H9 (cell line): ENCODE results near the gene IL21R. TPM values are rescaled to one million over a fixed set of nuclear protein-coding genes. Genes with fewer than 3 reads are reported as not detected.

Experiments
- DNase-seq: peaks from one replicate; pipeline ENCODE4 v3.0.0-alpha.2; 2017
- H2AFZ ChIP-seq: one replicate; pipeline ENCODE4 v1.6.1; 2013; ENCODE audit warnings: mild to moderate bottlenecking, low read length, control low read depth, moderate library complexity
- H2AK5ac ChIP-seq: 2 replicates; pipeline ENCODE4 v1.6.1; 2013; ENCODE audit warnings: low read length, control low read depth, mixed read lengths; ENCODE audit not compliant: insufficient read length
- H2BK120ac ChIP-seq: one replicate; pipeline ENCODE4 v1.6.1; 2013; ENCODE audit warnings: low read depth, mild to moderate bottlenecking, low read length, control low read depth, inconsistent platforms; ENCODE audit not compliant: poor library complexity, severe bottlenecking
- H2BK12ac ChIP-seq: 2 replicates; pipeline ENCODE4 v1.6.1; 2013; ENCODE audit warnings: low read length, control low read depth, mixed read lengths, low read depth; ENCODE audit not compliant: insufficient read length
- H2BK15ac ChIP-seq: 2 replicates; pipeline ENCODE4 v1.6.1; 2013; ENCODE audit warnings: low read depth, low read length, control low read depth
- H2BK20ac ChIP-seq: one replicate; pipeline ENCODE4 v1.6.1; 2013; ENCODE audit warnings: low read depth, mild to moderate bottlenecking, low read length, control low read depth, inconsistent platforms; ENCODE audit not compliant: poor library complexity, severe bottlenecking
- H2BK5ac ChIP-seq: 2 replicates; pipeline ENCODE4 v1.6.1; 2013; ENCODE audit warnings: low read length, control low read depth, mixed read lengths; ENCODE audit not compliant: insufficient read length
- H3K14ac ChIP-seq: 2 replicates; pipeline ENCODE4 v1.6.1; 2013; ENCODE audit warnings: low read length, control low read depth; ENCODE audit not compliant: insufficient read depth
- H3K18ac ChIP-seq: 2 replicates; pipeline ENCODE4 v1.6.1; 2013; ENCODE audit warnings: low read depth, mild to moderate bottlenecking, mixed read lengths, low read length, control low read depth; ENCODE audit not compliant: insufficient read length
- H3K23ac ChIP-seq: 2 replicates; pipeline ENCODE4 v1.6.1; 2013; ENCODE audit warnings: low read length, control low read depth, mixed read lengths, low read depth; ENCODE audit not compliant: insufficient read length
- H3K23me2 ChIP-seq: 2 replicates; pipeline ENCODE4 v1.6.1; 2013; ENCODE audit warnings: low read depth, mild to moderate bottlenecking, mixed read lengths, low read length, control low read depth; ENCODE audit not compliant: insufficient read length, poor library complexity, severe bottlenecking
- H3K27ac ChIP-seq: 2 replicates; pipeline ENCODE4 v1.5.1; 2013; ENCODE audit warnings: low read length, control low read depth, mixed read lengths, low read depth; ENCODE audit not compliant: insufficient read length
- H3K27me3 ChIP-seq: 2 replicates; pipeline ENCODE4 v1.6.1; 2013; ENCODE audit warnings: low read length, control low read depth, inconsistent platforms; ENCODE audit not compliant: insufficient read depth
- H3K4ac ChIP-seq: 2 replicates; pipeline ENCODE4 v1.6.1; 2013; ENCODE audit warnings: low read depth, mild to moderate bottlenecking, control low read depth, inconsistent platforms, low read length, moderate library complexity
- H3K4me1 ChIP-seq: 2 replicates; pipeline ENCODE4 v1.6.1; 2013; ENCODE audit warnings: low read length, control low read depth, inconsistent platforms; ENCODE audit not compliant: insufficient read depth
- H3K4me2 ChIP-seq: 2 replicates; pipeline ENCODE4 v1.6.1; 2013; ENCODE audit warnings: low read length, control low read depth, mixed read lengths; ENCODE audit not compliant: insufficient read length, insufficient read depth
- H3K56ac ChIP-seq: 2 replicates; pipeline ENCODE4 v1.6.1; 2013; ENCODE audit warnings: low read depth, mild to moderate bottlenecking, mixed read lengths, low read length, control low read depth; ENCODE audit not compliant: insufficient read length
- H3K79me1 ChIP-seq: 2 replicates; pipeline ENCODE4 v1.6.1; 2013; ENCODE audit warnings: low read depth, mild to moderate bottlenecking, moderate library complexity, low read length, control low read depth, inconsistent platforms; ENCODE audit not compliant: insufficient read depth, poor library complexity, severe bottlenecking
- H3K79me2 ChIP-seq: 2 replicates; pipeline ENCODE4 v1.6.1; 2013; ENCODE audit warnings: low read length, control low read depth, inconsistent platforms; ENCODE audit not compliant: insufficient read depth
- H3K9ac ChIP-seq: 2 replicates; pipeline ENCODE4 v1.6.1; 2013; ENCODE audit warnings: low read length, control low read depth, mixed read lengths; ENCODE audit not compliant: insufficient read length; ENCODE audit errors: extremely low read depth
- H3K9me3 ChIP-seq: one replicate; pipeline ENCODE4 v1.6.1; 2013; ENCODE audit warnings: low read depth, low read length, inconsistent platforms; ENCODE audit not compliant: control insufficient read depth
- H3T11ph ChIP-seq: one replicate; pipeline ENCODE4 v1.6.1; 2013; ENCODE audit warnings: mild to moderate bottlenecking, low read length, control low read depth, inconsistent platforms
- H4K20me1 ChIP-seq: one replicate; pipeline ENCODE4 v1.6.1; 2013; ENCODE audit not compliant: control insufficient read depth, insufficient read length, insufficient read depth
- H4K5ac ChIP-seq: 2 replicates; pipeline ENCODE4 v1.6.1; 2013; ENCODE audit warnings: low read depth, mild to moderate bottlenecking, mixed read lengths, low read length, control low read depth; ENCODE audit not compliant: insufficient read length
- H4K8ac ChIP-seq: replicated peaks from 2 replicates; pipeline ENCODE4 v1.6.1; 2013; ENCODE audit warnings: low read length, control low read depth, mixed read lengths, low read depth; ENCODE audit not compliant: insufficient read length
- H4K91ac ChIP-seq: 2 replicates; pipeline ENCODE4 v1.6.1; 2013; ENCODE audit warnings: low read depth, mild to moderate bottlenecking, moderate library complexity, mixed read lengths, low read length, control low read depth; ENCODE audit not compliant: insufficient read length
- H3K27ac Mint-ChIP-seq, 3 experiments: 2 replicates in 2 of 3; 3 replicates in 1 of 3; pipeline ENCODE4 v1.8.0; 2020 to 2021; ENCODE audit warnings: mixed read lengths in 3 of 3, mild to moderate bottlenecking in 1 of 3, moderate library complexity in 1 of 3
- H3K27me3 Mint-ChIP-seq: 2 replicates; pipeline ENCODE4 v1.8.0; 2021; ENCODE audit warnings: low read depth, mild to moderate bottlenecking, moderate library complexity, mixed read lengths
- H3K36me3 Mint-ChIP-seq, 3 experiments: 2 replicates in 2 of 3; 3 replicates in 1 of 3; pipeline ENCODE4 v1.8.0; 2020 to 2021; ENCODE audit warnings: low read depth in 3 of 3, mixed read lengths in 3 of 3; ENCODE audit not compliant: insufficient read depth in 1 of 3
- H3K4me1 Mint-ChIP-seq, 2 experiments: 2 replicates each; pipeline ENCODE4 v1.8.0; 2020; ENCODE audit warnings: mixed read lengths in 2 of 2
- H3K4me3 Mint-ChIP-seq, 2 experiments: 2 replicates in 1 of 2; 3 replicates in 1 of 2; pipeline ENCODE4 v1.8.0; 2020 to 2021; ENCODE audit warnings: mild to moderate bottlenecking in 2 of 2, mixed read lengths in 2 of 2, moderate library complexity in 1 of 2
- H3K9me3 Mint-ChIP-seq, 2 experiments: 2 replicates in 1 of 2; 3 replicates in 1 of 2; pipeline ENCODE4 v1.8.0; 2020; ENCODE audit warnings: mild to moderate bottlenecking in 2 of 2, mixed read lengths in 2 of 2, moderate library complexity in 1 of 2
- WGBS: extraction: QIAGEN DNeasy Blood & Tissue Kit; methylation state at CpG from one replicate; pipeline ENCODE4 v1.1.7; 2013; ENCODE audit warnings: missing lambda C conversion rate, low lambda C conversion rate, mixed read lengths; ENCODE audit not compliant: insufficient read length; ENCODE audit errors: extremely low coverage; 5-methylcytosine and 5-hydroxymethylcytosine counted together
- total RNA-seq: library from RNA; stranded (reverse); gene quantifications from 2 replicates; pipeline ENCODE4 v1.2.1, GENCODE V29; 2021
- TF ChIP-seq, protein P1 (sequence below): fragments of 200-600 bp; sonication (generic); conservative IDR thresholded peaks from 3 replicates; pipeline ENCODE4 v1.8.0; 2021; ENCODE audit warnings: antibody characterized with exemption, mild to moderate bottlenecking

Gene IL21R
- total RNA-seq, 1 experiment from 2014 or later: 0.07 TPM

DNA sequence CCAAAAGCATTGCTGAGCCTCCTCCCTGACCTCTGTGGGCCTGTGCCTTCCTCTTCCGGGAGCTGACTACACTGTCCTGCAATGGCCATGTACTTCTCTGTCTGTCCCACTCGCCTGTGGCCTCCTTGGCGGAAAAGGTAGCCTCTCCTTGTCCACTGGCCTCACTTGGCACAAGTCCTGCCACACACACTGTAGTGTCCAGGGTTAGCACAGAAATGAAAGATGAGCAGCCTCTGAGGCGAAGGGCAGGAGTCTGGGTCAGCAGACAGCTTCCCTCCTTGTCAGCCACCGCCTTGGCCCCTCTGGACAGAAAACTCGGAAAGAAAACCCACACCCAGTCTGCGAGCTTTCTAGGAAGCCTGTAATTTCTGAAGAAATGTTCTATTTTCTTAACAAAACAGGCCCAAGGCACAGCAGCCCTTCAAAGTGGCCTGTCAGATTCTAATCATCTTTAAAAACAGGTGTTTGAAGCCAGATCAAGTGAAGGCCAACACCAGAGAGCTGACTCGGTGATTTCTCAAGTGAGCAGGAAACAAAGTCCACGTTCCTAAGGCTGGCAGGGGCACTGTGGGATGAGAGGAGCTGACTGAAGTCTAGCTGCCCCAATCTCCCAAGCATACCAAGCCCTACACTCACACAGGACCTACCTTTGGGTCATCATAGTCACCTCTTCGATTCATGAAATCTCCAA lies 80.6 kb downstream of the IL21R start:
- Histone ChIP-seq H2BK120ac (no peak overlapping the region), H3K27me3 (no peaks in the 10 kb centered on the region), H2BK12ac (no peak overlapping the region), H4K20me1 (no peaks in the 10 kb centered on the region), H3K56ac (no peak overlapping the region), H4K5ac (no peak overlapping the region), H4K91ac (no peak overlapping the region), H2AFZ (no peak overlapping the region), H3K79me1 (no peaks in the 10 kb centered on the region), H3K9me3 (no peaks in the 10 kb centered on the region), H3K4me2 (no peak overlapping the region), H2BK15ac (no peak overlapping the region), H3K79me2 (no peaks in the 10 kb centered on the region), H3K23me2 (no peaks in the 10 kb centered on the region), H3K23ac (no peak overlapping the region), H3K4me1 (no peaks in the 10 kb centered on the region), H4K8ac (no peak overlapping the region), H3K4ac (no peak overlapping the region), H3K18ac (no peak overlapping the region), H3K9ac (no peak overlapping the region), H2AK5ac (no peak overlapping the region), H3K27ac (no peak overlapping the region), H3K14ac (no peak overlapping the region), H3T11ph (no peak overlapping the region), H2BK20ac (no peak overlapping the region), H2BK5ac (no peak overlapping the region)
- TF ChIP-seq, protein P1, sequence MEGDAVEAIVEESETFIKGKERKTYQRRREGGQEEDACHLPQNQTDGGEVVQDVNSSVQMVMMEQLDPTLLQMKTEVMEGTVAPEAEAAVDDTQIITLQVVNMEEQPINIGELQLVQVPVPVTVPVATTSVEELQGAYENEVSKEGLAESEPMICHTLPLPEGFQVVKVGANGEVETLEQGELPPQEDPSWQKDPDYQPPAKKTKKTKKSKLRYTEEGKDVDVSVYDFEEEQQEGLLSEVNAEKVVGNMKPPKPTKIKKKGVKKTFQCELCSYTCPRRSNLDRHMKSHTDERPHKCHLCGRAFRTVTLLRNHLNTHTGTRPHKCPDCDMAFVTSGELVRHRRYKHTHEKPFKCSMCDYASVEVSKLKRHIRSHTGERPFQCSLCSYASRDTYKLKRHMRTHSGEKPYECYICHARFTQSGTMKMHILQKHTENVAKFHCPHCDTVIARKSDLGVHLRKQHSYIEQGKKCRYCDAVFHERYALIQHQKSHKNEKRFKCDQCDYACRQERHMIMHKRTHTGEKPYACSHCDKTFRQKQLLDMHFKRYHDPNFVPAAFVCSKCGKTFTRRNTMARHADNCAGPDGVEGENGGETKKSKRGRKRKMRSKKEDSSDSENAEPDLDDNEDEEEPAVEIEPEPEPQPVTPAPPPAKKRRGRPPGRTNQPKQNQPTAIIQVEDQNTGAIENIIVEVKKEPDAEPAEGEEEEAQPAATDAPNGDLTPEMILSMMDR: no peak
- Mint-ChIP-seq H3K36me3 (peaks cover 45 to 98% (median 92%) of the 10 kb centered on the region in 3 experiments), H3K27ac (no peak overlapping the region; a peak in 2 of 7 replicates), H3K4me3 (no peak overlapping the region), H3K9me3 (no peaks in the 10 kb centered on the region), H3K27me3 (no peaks in the 10 kb centered on the region), H3K4me1 (no peaks in the 10 kb centered on the region)
- no peak for DNase-seq
- WGBS: no CpG with 5 or more reads among the region's 10 CpGs
